Measurements from ENCODE around the gene CYBRD1.
"Not testable (repeated sequence)": the region's sequence is repeated elsewhere in the genome, so short reads cannot be mapped to it uniquely, and the experiment has no call there.

DNA sequence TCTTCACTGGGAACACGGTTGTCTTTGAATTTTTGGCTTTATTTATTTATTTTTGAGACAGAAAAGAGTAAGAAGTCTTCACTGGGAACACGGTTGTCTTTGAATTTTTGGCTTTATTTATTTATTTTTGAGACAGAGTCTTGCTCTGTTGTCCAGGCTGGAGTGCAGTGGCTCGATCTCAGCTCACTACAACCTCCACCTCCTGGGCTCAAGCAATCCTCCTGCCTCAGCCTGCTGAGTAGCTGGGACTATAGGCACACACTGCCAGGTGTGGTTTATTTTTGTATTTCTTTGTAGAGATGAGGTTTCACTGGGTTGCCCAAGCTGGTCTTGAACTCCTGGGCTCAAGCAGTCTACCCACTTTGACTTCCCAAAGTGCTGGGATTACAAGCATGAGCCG lies 13.3 kb downstream of the CYBRD1 start:
- TF ChIP-seq, protein P1, sequence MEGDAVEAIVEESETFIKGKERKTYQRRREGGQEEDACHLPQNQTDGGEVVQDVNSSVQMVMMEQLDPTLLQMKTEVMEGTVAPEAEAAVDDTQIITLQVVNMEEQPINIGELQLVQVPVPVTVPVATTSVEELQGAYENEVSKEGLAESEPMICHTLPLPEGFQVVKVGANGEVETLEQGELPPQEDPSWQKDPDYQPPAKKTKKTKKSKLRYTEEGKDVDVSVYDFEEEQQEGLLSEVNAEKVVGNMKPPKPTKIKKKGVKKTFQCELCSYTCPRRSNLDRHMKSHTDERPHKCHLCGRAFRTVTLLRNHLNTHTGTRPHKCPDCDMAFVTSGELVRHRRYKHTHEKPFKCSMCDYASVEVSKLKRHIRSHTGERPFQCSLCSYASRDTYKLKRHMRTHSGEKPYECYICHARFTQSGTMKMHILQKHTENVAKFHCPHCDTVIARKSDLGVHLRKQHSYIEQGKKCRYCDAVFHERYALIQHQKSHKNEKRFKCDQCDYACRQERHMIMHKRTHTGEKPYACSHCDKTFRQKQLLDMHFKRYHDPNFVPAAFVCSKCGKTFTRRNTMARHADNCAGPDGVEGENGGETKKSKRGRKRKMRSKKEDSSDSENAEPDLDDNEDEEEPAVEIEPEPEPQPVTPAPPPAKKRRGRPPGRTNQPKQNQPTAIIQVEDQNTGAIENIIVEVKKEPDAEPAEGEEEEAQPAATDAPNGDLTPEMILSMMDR (IDR thresholded peaks at IDR 0.05 in 4 of 5, conservative IDR thresholded peaks at IDR 0.05 in 1 of 5) = not testable (repeated sequence)
- TF ChIP-seq POLR2A (IDR thresholded peaks at IDR 0.05) = not testable (repeated sequence)

Measured in gastrocnemius medialis (tissue), 4 donors.